DOHH2 (cell line): ENCODE measurements around the gene SNHG17.

Experiments
- H3F3A ChIP-seq: fragments of 200-600 bp; sonication (generic), shearing (Covaris generic); 2 replicates; pipeline ENCODE4 v1.6.0; 2016; ENCODE audit warnings: antibody characterized with exemption, mild to moderate bottlenecking; ENCODE audit not compliant: control insufficient read depth, insufficient read depth
- H3K27ac ChIP-seq: fragments of 200-600 bp; sonication (generic); 2 replicates; pipeline ENCODE4 v1.5.1; 2014; ENCODE audit warnings: low read depth, mild to moderate bottlenecking, low read length, moderate library complexity
- H3K27me3 ChIP-seq: fragments of 200-600 bp; sonication (generic); 2 replicates; pipeline ENCODE4 v1.6.1; 2014; ENCODE audit warnings: mild to moderate bottlenecking, low read length, mixed read lengths; ENCODE audit not compliant: control insufficient read depth
- H3K36me3 ChIP-seq: fragments of 200-600 bp; sonication (generic); 2 replicates; pipeline ENCODE4 v1.6.1; 2014; ENCODE audit warnings: mild to moderate bottlenecking, low read length, moderate library complexity, mixed read lengths; ENCODE audit not compliant: control insufficient read depth
- H3K4me1 ChIP-seq: fragments of 200-600 bp; sonication (generic); 2 replicates; pipeline ENCODE4 v1.6.1; 2014; ENCODE audit warnings: mild to moderate bottlenecking, low read length, mixed read lengths; ENCODE audit not compliant: control insufficient read depth
- H3K4me2 ChIP-seq: fragments of 200-600 bp; sonication (generic); 2 replicates; pipeline ENCODE4 v1.6.0; 2014; ENCODE audit warnings: mild to moderate bottlenecking, low read length, moderate library complexity
- H3K4me3 ChIP-seq: fragments of 200-600 bp; sonication (generic); 2 replicates; pipeline ENCODE4 v1.5.1; 2014; ENCODE audit warnings: mild to moderate bottlenecking, low read length, mixed read lengths
- H3K79me2 ChIP-seq: fragments of 200-600 bp; sonication (generic); 2 replicates; pipeline ENCODE4 v1.6.1; 2014; ENCODE audit warnings: mild to moderate bottlenecking, low read length, mixed read lengths; ENCODE audit not compliant: control insufficient read depth
- H3K9me2 ChIP-seq: fragments of 200-600 bp; sonication (generic); replicated peaks from 2 replicates; pipeline ENCODE4 v1.6.1; 2014; ENCODE audit warnings: mild to moderate bottlenecking, low read length, mixed read lengths; ENCODE audit not compliant: control insufficient read depth
- H3K9me3 ChIP-seq: fragments of 200-600 bp; sonication (generic); 2 replicates; pipeline ENCODE4 v1.6.1; 2014; ENCODE audit warnings: antibody characterized with exemption, low read length, mixed read lengths; ENCODE audit not compliant: control insufficient read depth, insufficient read depth
- H4K20me1 ChIP-seq: fragments of 200-600 bp; sonication (generic); 2 replicates; pipeline ENCODE4 v1.6.0; 2014; ENCODE audit warnings: low read depth, mild to moderate bottlenecking, antibody characterized with exemption, low read length, moderate library complexity; ENCODE audit not compliant: control insufficient read depth, insufficient read depth
- EZH2phosphoT487 ChIP-seq: fragments of 200-600 bp; sonication (generic); IDR thresholded peaks from 2 replicates; pipeline ENCODE4 v1.6.1; 2017; ENCODE audit warnings: borderline replicate concordance, mild to moderate bottlenecking, antibody characterized with exemption, low read length, moderate library complexity, mixed read lengths
- TF ChIP-seq, protein P1 (sequence below): fragments of 200-600 bp; sonication (generic); IDR thresholded peaks from one replicate; pipeline ENCODE4 v1.5.1; 2014; ENCODE audit warnings: antibody characterized with exemption, mild to moderate bottlenecking, low read depth, low read length; ENCODE audit not compliant: poor library complexity, severe bottlenecking

Gene SNHG17

DNA sequence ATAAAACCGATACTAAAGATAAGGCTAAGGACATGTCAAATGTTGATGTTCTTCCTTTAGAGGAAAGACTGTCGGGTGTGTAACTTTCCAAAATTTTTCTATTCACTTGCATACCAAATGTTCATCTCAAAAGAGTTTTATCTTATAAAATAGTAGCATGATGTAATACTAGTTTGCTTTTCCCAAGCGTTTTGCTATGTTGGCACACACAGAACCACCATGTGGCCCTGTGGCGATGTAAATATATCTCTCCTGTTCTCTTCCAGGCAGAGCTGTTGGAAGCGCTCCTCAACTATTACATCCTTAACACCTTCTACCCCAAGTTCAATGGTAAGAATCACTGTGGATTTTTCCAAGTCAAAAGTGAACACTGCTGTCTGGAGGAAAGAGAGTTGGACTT is 62.3 kb downstream of the SNHG17 start:
- Histone ChIP-seq H3K9me2 (no peaks in the 10 kb centered on the region), H3K27ac (no peak overlapping the region), H3K9me3 (no peaks in the 10 kb centered on the region), H3K27me3 (peaks cover 16% of the 10 kb centered on the region), H3K4me1 (no peaks in the 10 kb centered on the region), H3K36me3 (no peaks in the 10 kb centered on the region), H3F3A (no peaks in the 10 kb centered on the region), H3K4me2 (no peak overlapping the region), H3K4me3 (no peak overlapping the region), H4K20me1 (no peaks in the 10 kb centered on the region), H3K79me2 (no peaks in the 10 kb centered on the region)
- TF ChIP-seq, protein P1, sequence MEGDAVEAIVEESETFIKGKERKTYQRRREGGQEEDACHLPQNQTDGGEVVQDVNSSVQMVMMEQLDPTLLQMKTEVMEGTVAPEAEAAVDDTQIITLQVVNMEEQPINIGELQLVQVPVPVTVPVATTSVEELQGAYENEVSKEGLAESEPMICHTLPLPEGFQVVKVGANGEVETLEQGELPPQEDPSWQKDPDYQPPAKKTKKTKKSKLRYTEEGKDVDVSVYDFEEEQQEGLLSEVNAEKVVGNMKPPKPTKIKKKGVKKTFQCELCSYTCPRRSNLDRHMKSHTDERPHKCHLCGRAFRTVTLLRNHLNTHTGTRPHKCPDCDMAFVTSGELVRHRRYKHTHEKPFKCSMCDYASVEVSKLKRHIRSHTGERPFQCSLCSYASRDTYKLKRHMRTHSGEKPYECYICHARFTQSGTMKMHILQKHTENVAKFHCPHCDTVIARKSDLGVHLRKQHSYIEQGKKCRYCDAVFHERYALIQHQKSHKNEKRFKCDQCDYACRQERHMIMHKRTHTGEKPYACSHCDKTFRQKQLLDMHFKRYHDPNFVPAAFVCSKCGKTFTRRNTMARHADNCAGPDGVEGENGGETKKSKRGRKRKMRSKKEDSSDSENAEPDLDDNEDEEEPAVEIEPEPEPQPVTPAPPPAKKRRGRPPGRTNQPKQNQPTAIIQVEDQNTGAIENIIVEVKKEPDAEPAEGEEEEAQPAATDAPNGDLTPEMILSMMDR, result no peak
- TF ChIP-seq EZH2phosphoT487, result no peak
